Subcutaneous abdominal adipose tissue (tissue), 5 donors: Measurements from ENCODE around the gene ST8SIA2.

Source experiments
- H3K27ac ChIP-seq: one replicate; pipeline ENCODE4 v1.7.0; 2013; ENCODE audit warnings: low read depth, mild to moderate bottlenecking, inconsistent platforms, low read length, moderate library complexity
- H3K27me3 ChIP-seq, 5 donors: one replicate each; pipeline ENCODE4 v1.7.0; 2013; ENCODE audit warnings: low read length in 5 of 5, inconsistent platforms in 1 of 5; ENCODE audit not compliant: control insufficient read depth in 5 of 5, insufficient read depth in 4 of 5
- H3K36me3 ChIP-seq, 5 donors: one replicate each; pipeline ENCODE4 v1.7.0; 2013; ENCODE audit warnings: low read length in 5 of 5; ENCODE audit not compliant: control insufficient read depth in 5 of 5, insufficient read depth in 5 of 5
- H3K4me1 ChIP-seq, 5 donors: one replicate each; pipeline ENCODE4 v1.7.0; 2013; ENCODE audit warnings: low read length in 5 of 5, mild to moderate bottlenecking in 3 of 5, moderate library complexity in 1 of 5; ENCODE audit not compliant: control insufficient read depth in 5 of 5, insufficient read depth in 5 of 5
- H3K4me3 ChIP-seq, 5 donors: one replicate each; pipeline ENCODE4 v1.7.0; 2013; ENCODE audit warnings: low read length in 5 of 5, low read depth in 1 of 5
- H3K9ac ChIP-seq, 5 donors: one replicate each; pipeline ENCODE4 v1.7.0; 2013; ENCODE audit warnings: low read length in 5 of 5, mild to moderate bottlenecking in 4 of 5, moderate library complexity in 3 of 5
- H3K9me3 ChIP-seq, 5 donors: one replicate each; pipeline ENCODE4 v1.7.0; 2013; ENCODE audit warnings: low read length in 5 of 5; ENCODE audit not compliant: control insufficient read depth in 5 of 5
- donor health status: healthy.
- donor health status: healthy.
- donor health status: healthy.
- donor health status: healthy.
- donor health status: healthy.

The ST8SIA2 gene

GRCh38 chr15:92452143-92452542 lies 58.5 kb downstream of the ST8SIA2 start:
- Histone ChIP-seq H3K36me3 (no peaks in the 10 kb centered on the region), H3K27ac (no peak overlapping the region), H3K9ac (no peak overlapping the region), H3K4me3 (no peak overlapping the region), H3K9me3 (no peaks in the 10 kb centered on the region), H3K27me3 (peaks cover 0 to 3% (median 0%) of the 10 kb centered on the region in 5 donors), H3K4me1 (no peaks in the 10 kb centered on the region)

GRCh38 chr15:92453607-92454006 lies 59.9 kb downstream of the ST8SIA2 start:
- H3K4me3 ChIP-seq: no peak overlapping the region
- no peak overlapping the region for H3K9ac ChIP-seq
- peaks cover 0 to 3% (median 0%) of the 10 kb centered on the region in 5 donors for H3K27me3 ChIP-seq
- no peak overlapping the region for H3K27ac ChIP-seq
- H3K36me3 ChIP-seq: no peaks in the 10 kb centered on the region
- H3K9me3 ChIP-seq: no peaks in the 10 kb centered on the region
- H3K4me1 ChIP-seq: no peaks in the 10 kb centered on the region

GRCh38 chr15:92454555-92455105 lies 60.9 kb downstream of the ST8SIA2 start:
- Histone ChIP-seq H3K27ac (no peak overlapping the region), H3K4me3 (no peak overlapping the region), H3K27me3 (peaks cover 0 to 3% (median 0%) of the 10 kb centered on the region in 5 donors), H3K9ac (no peak overlapping the region), H3K4me1 (no peaks in the 10 kb centered on the region), H3K9me3 (no peaks in the 10 kb centered on the region), H3K36me3 (no peaks in the 10 kb centered on the region)

GRCh38 chr15:92455271-92455670 lies 61.6 kb downstream of the ST8SIA2 start:
- Histone ChIP-seq H3K9me3 (no peaks in the 10 kb centered on the region), H3K27me3 (peaks cover 0 to 3% (median 0%) of the 10 kb centered on the region in 5 donors), H3K9ac (no peak overlapping the region), H3K27ac (no peak overlapping the region), H3K4me3 (no peak overlapping the region), H3K4me1 (no peaks in the 10 kb centered on the region), H3K36me3 (no peaks in the 10 kb centered on the region)

- peaks cover 0 to 2% (median 0%) of the 10 kb centered on the region in 5 donors for H3K27me3 ChIP-seq
- no peak overlapping the region for H3K4me3 ChIP-seq
- H3K9me3 ChIP-seq: no peaks in the 10 kb centered on the region
- H3K36me3 ChIP-seq: no peaks in the 10 kb centered on the region
- no peak overlapping the region for H3K27ac ChIP-seq
- no peak overlapping the region for H3K9ac ChIP-seq
- no peaks in the 10 kb centered on the region for H3K4me1 ChIP-seq
Measured at GRCh38 chr15:92457471-92458041, 63.9 kb downstream of the ST8SIA2 start.

- no peak overlapping the region for H3K9ac ChIP-seq
- H3K4me3 ChIP-seq: no peak overlapping the region
- no peaks in the 10 kb centered on the region for H3K4me1 ChIP-seq
- no peaks in the 10 kb centered on the region for H3K36me3 ChIP-seq
- no peak overlapping the region for H3K27ac ChIP-seq
- H3K27me3 ChIP-seq: peaks cover 0 to 2% (median 0%) of the 10 kb centered on the region in 5 donors
- no peaks in the 10 kb centered on the region for H3K9me3 ChIP-seq
Measured at GRCh38 chr15:92460023-92460422, 66.3 kb downstream of the ST8SIA2 start.

GRCh38 chr15:92462424-92463125 lies 68.9 kb downstream of the ST8SIA2 start:
- H3K36me3 ChIP-seq: no peaks in the 10 kb centered on the region
- H3K9me3 ChIP-seq: no peaks in the 10 kb centered on the region
- H3K9ac ChIP-seq: no peak overlapping the region
- H3K4me1 ChIP-seq: no peaks in the 10 kb centered on the region
- H3K4me3 ChIP-seq: no peak overlapping the region
- H3K27me3 ChIP-seq: peaks cover 0 to 2% (median 0%) of the 10 kb centered on the region in 5 donors
- no peak overlapping the region for H3K27ac ChIP-seq

- H3K27ac ChIP-seq: no peak overlapping the region
- H3K9ac ChIP-seq: no peak overlapping the region
- no peaks in the 10 kb centered on the region for H3K4me1 ChIP-seq
- peaks cover 0 to 2% (median 0%) of the 10 kb centered on the region in 5 donors for H3K27me3 ChIP-seq
- H3K36me3 ChIP-seq: no peaks in the 10 kb centered on the region
- no peak overlapping the region for H3K4me3 ChIP-seq
- no peaks in the 10 kb centered on the region for H3K9me3 ChIP-seq
Measured at GRCh38 chr15:92463352-92463751, 69.7 kb downstream of the ST8SIA2 start.

- no peak overlapping the region for H3K4me3 ChIP-seq
- H3K27me3 ChIP-seq: peaks cover 0 to 2% (median 0%) of the 10 kb centered on the region in 5 donors
- no peaks in the 10 kb centered on the region for H3K4me1 ChIP-seq
- no peaks in the 10 kb centered on the region for H3K9me3 ChIP-seq
- no peak overlapping the region for H3K9ac ChIP-seq
- no peaks in the 10 kb centered on the region for H3K36me3 ChIP-seq
- H3K27ac ChIP-seq: no peak overlapping the region
Measured at GRCh38 chr15:92463826-92464225, 70.1 kb downstream of the ST8SIA2 start.

- Histone ChIP-seq H3K27me3 (no peaks in the 10 kb centered on the region), H3K4me1 (no peaks in the 10 kb centered on the region), H3K36me3 (no peaks in the 10 kb centered on the region), H3K9ac (no peak overlapping the region), H3K4me3 (no peak overlapping the region), H3K9me3 (no peaks in the 10 kb centered on the region), H3K27ac (no peak overlapping the region)
Measured at GRCh38 chr15:92466834-92467233, 73.2 kb downstream of the ST8SIA2 start.
